ENCODE data around the gene GPX4. TPM values are rescaled to one million over a fixed set of nuclear protein-coding genes. Genes with fewer than 3 reads are reported as not detected.
A peak's percentile ranks its signal among the peaks of the same experiment; 100 is the strongest.

Gene GPX4
- total and polyA plus RNA-seq, 2 of the 13 experiments (the other 11 are each of a cell fraction or from before 2014, with no cell fraction given), result 535 to 613 TPM

DNA sequence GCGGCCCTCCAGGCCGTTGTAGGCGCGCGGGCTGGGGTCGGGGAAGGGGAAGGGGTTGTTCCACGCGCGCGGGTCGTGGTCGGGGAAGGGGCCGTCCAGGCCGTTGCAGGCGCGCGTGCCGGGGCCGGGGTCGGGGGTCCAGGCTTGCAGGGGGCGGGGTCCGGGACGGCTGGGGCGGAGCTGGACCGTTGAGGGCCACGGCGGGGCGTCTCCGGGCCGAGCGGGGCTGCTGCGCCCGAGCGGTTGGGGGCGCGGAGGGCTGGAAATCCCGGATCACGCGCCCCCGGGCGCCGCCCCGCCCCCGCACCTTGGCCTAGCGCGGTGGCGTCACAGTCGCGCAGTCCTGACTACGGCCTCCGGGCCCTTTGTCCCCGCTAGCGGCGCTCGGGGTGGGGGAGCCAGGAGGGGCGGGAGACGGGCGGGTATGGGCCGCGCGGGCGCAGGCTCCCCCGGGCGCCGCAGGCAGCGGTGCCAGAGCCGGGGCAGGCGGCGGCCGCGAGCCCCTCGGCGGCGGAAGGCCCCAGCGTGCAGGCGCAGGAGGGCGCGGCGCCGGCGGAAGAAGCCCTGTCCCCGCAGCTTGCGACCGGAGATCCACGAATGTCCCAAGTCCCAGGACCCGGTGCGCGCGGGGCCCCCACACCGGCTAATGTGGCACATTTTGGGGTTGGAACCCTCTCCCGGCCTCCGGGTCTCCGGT, 665 bp downstream of the GPX4 start:
- 0% methylated on average over 13 of the region's 93 CpGs for WGBS (ENCODE audit: low lambda C conversion rate)
- in situ Hi-C loops (cut with HindIII; ENCODE audit: extremely low pct_ligation_motif_present, low pct_unique_long_range_greater_than_20kb) (loop anchor here (5.0 kb wide), 1 partner anchor 37 kb away; the partner anchor contains the start of gene ARHGAP45), intact Hi-C loops (cut with micrococcal nuclease; ENCODE audit: unreplicated experiment) (loop anchor here (10.0 kb wide), 1 partner anchor 50 kb away; no protein-coding TSS in a partner anchor)
- peak; percentile 61 for ATAC-seq
- no peaks in the 10 kb centered on the region for H3K27me3 ChIP-seq (ENCODE audit: control insufficient read depth in 1 of 2, insufficient read depth in 2 of 2, low read length in 2 of 2)
- H3K79me2 ChIP-seq (ENCODE audit: insufficient read depth, low read length), result peaks cover 11% of the 10 kb centered on the region
- peak overlapping the region; percentile 100 for H3K27ac ChIP-seq (ENCODE audit: extremely low read length, insufficient read depth, low read length)
- DNase-seq (ENCODE audit: low spot score), result peak; percentile 72
- H4K20me1 ChIP-seq (ENCODE audit: insufficient read depth, low read length), result peaks cover 15% of the 10 kb centered on the region; the same call in 1 of the 2 replicates
- POLR2A ChIA-PET, result interaction anchor here (0.6 to 4.1 kb wide), 12 partner anchors 8 to 165 kb away, joined by 3 to 28 read pairs (median 5); partner anchors contain the start of genes ARHGAP45, CIRBP, RNU6-2 and SBNO2
- H3K36me3 ChIP-seq (replicated peaks in 1 of 2; ENCODE audit: control insufficient read depth in 1 of 2, insufficient read depth in 2 of 2, low read length in 2 of 2), result peaks cover 6 to 20% of the 10 kb centered on the region in 2 experiments; a peak in 3 of 5 replicates
- H3K4me2 ChIP-seq (ENCODE audit: low read depth, low read length), result peak overlapping the region; percentile 85
- H2AFZ ChIP-seq (ENCODE audit: low read length), result no peak overlapping the region
- H3K4me1 ChIP-seq (ENCODE audit: insufficient read depth, low read length), result peaks cover 68% of the 10 kb centered on the region
- FAIRE-seq, result no peak
- no TSS peak for BruUV-seq (replicated peaks)
- peak overlapping the region; percentile 89 to 92 (median 89) for H3K4me3 ChIP-seq (replicated peaks in 1 of 3; ENCODE audit: insufficient read depth in 1 of 3, low read depth in 2 of 3, low read length in 3 of 3)
- no peaks in the 10 kb centered on the region for H3K9me3 ChIP-seq (ENCODE audit: low read length)
- CTCF ChIA-PET (ENCODE audit: low intra/inter-chr PET ratio, low total read pairs), result no interaction called here
- peak overlapping the region; percentile 98 for H3K9ac ChIP-seq (ENCODE audit: insufficient read depth, low read depth, low read length)
- TF ChIP-seq ZNF138 (CRISPR knock-in tag; IDR thresholded peaks at IDR 0.05; ENCODE audit: low read depth) (no peak), ISL2 (CRISPR knock-in tag; IDR thresholded peaks at IDR 0.05) (no peak), ZNF333 (CRISPR knock-in tag; IDR thresholded peaks at IDR 0.05; ENCODE audit: borderline replicate concordance) (no peak), ZNF547 (CRISPR knock-in tag; IDR thresholded peaks at IDR 0.05) (no peak), ZNF614 (CRISPR knock-in tag; IDR thresholded peaks at IDR 0.05; ENCODE audit: borderline replicate concordance) (no peak), ZNF75D (CRISPR knock-in tag; IDR thresholded peaks at IDR 0.05; ENCODE audit: borderline replicate concordance) (no peak), EP300 (IDR thresholded peaks at IDR 0.05; ENCODE audit: low read depth in 2 of 2, low read length in 2 of 2) (peak; percentile 4 to 33; a peak in 1 of 4 replicates), EP300 (CRISPR knock-in tag; IDR thresholded peaks at IDR 0.05; ENCODE audit: borderline replicate concordance) (no peak), ADNP (CRISPR knock-in tag; IDR thresholded peaks at IDR 0.05) (no peak), HNRNPK (IDR thresholded peaks at IDR 0.05; ENCODE audit: low read depth, low read length, poor library complexity, severe bottlenecking) (peak; percentile 7), ZNF256 (CRISPR knock-in tag; conservative IDR thresholded peaks at IDR 0.05) (no peak), HDAC6 (IDR thresholded peaks at IDR 0.05; ENCODE audit: low read depth, low read length) (no peak), ZNF549 (CRISPR knock-in tag; IDR thresholded peaks at IDR 0.05) (no peak)
- TF ChIP-seq, protein P1, sequence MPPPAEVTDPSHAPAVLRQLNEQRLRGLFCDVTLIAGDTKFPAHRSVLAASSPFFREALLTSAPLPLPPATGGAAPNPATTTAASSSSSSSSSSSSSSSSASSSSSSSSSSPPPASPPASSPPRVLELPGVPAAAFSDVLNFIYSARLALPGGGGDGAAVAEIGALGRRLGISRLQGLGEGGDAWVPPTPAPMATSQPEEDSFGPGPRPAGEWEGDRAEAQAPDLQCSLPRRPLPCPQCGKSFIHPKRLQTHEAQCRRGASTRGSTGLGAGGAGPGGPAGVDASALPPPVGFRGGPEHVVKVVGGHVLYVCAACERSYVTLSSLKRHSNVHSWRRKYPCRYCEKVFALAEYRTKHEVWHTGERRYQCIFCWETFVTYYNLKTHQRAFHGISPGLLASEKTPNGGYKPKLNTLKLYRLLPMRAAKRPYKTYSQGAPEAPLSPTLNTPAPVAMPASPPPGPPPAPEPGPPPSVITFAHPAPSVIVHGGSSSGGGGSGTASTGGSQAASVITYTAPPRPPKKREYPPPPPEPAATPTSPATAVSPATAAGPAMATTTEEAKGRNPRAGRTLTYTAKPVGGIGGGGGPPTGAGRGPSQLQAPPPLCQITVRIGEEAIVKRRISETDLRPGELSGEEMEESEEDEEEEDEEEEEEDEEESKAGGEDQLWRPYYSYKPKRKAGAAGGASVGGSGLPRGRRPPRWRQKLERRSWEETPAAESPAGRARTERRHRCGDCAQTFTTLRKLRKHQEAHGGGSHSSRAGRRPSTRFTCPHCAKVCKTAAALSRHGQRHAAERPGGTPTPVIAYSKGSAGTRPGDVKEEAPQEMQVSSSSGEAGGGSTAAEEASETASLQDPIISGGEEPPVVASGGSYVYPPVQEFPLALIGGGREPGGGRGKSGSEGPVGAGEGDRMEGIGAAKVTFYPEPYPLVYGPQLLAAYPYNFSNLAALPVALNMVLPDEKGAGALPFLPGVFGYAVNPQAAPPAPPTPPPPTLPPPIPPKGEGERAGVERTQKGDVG (CRISPR knock-in tag; IDR thresholded peaks at IDR 0.05; ENCODE audit: borderline replicate concordance), result no peak
- TF ChIP-seq, protein P2, sequence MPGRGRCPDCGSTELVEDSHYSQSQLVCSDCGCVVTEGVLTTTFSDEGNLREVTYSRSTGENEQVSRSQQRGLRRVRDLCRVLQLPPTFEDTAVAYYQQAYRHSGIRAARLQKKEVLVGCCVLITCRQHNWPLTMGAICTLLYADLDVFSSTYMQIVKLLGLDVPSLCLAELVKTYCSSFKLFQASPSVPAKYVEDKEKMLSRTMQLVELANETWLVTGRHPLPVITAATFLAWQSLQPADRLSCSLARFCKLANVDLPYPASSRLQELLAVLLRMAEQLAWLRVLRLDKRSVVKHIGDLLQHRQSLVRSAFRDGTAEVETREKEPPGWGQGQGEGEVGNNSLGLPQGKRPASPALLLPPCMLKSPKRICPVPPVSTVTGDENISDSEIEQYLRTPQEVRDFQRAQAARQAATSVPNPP (CRISPR knock-in tag; IDR thresholded peaks at IDR 0.05), result 0 out of 2 replicates have a peak, but pooled peaks have one; percentile 8
- TF ChIP-seq, protein P3, sequence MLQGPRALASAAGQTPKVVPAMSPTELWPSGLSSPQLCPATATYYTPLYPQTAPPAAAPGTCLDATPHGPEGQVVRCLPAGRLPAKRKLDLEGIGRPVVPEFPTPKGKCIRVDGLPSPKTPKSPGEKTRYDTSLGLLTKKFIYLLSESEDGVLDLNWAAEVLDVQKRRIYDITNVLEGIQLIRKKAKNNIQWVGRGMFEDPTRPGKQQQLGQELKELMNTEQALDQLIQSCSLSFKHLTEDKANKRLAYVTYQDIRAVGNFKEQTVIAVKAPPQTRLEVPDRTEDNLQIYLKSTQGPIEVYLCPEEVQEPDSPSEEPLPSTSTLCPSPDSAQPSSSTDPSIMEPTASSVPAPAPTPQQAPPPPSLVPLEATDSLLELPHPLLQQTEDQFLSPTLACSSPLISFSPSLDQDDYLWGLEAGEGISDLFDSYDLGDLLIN (CRISPR knock-in tag; IDR thresholded peaks at IDR 0.05; ENCODE audit: borderline replicate concordance), result no peak
- TF ChIP-seq, protein P4, sequence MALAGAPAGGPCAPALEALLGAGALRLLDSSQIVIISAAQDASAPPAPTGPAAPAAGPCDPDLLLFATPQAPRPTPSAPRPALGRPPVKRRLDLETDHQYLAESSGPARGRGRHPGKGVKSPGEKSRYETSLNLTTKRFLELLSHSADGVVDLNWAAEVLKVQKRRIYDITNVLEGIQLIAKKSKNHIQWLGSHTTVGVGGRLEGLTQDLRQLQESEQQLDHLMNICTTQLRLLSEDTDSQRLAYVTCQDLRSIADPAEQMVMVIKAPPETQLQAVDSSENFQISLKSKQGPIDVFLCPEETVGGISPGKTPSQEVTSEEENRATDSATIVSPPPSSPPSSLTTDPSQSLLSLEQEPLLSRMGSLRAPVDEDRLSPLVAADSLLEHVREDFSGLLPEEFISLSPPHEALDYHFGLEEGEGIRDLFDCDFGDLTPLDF (CRISPR knock-in tag; IDR thresholded peaks at IDR 0.05), result no peak
